ENCODE results near the gene UFD1. TPM values are rescaled to one million over a fixed set of nuclear protein-coding genes. Genes with fewer than 3 reads are reported as not detected.

Gene UFD1
- 32.2 TPM for total RNA-seq

GRCh38 chr22:19478901-19479354 lies at the start of gene UFD1:
UFD1 (minus strand) TSS chr22:19479193; CDS start chr22:19479085, 108 bp downstream.
- peak; percentile 80 to 83 for DNase-seq (ENCODE audit: low spot score in 2 of 2)
- no peak for FAIRE-seq

GRCh38 chr22:19527861-19528417 lies 48.9 kb upstream of the UFD1 start:
- FAIRE-seq (no peak), DNase-seq (ENCODE audit: low spot score in 2 of 2) (no peak)

- no peak for FAIRE-seq
- DNase-seq (ENCODE audit: low spot score in 2 of 2): no peak
These were observed 48.3 kb upstream of the UFD1 start for GRCh38 chr22:19527321-19527721.

GRCh38 chr22:19526702-19527111 lies 47.7 kb upstream of the UFD1 start:
- DNase-seq (ENCODE audit: low spot score in 2 of 2): no peak
- FAIRE-seq: no peak

GRCh38 chr22:19526076-19526701 lies 47.2 kb upstream of the UFD1 start:
- FAIRE-seq (no peak), DNase-seq (ENCODE audit: low spot score in 2 of 2) (no peak)

- no peak for FAIRE-seq
- DNase-seq (ENCODE audit: low spot score in 2 of 2): no peak
These were observed 46.7 kb upstream of the UFD1 start for GRCh38 chr22:19525666-19526065.

GRCh38 chr22:19525116-19525660 lies 46.2 kb upstream of the UFD1 start:
- DNase-seq (ENCODE audit: low spot score in 2 of 2) (no peak), FAIRE-seq (no peak)

GRCh38 chr22:19524170-19525115 lies 45.5 kb upstream of the UFD1 start, which contains the start of gene CLDN5:
CLDN5 (minus strand) TSS chr22:19524410; CDS start chr22:19524255, 155 bp downstream.
- FAIRE-seq (no peak), DNase-seq (ENCODE audit: low spot score in 2 of 2) (peak; percentile 55 to 63)

GRCh38 chr22:19523240-19524169 lies 44.5 kb upstream of the UFD1 start:
- no peak for DNase-seq (ENCODE audit: low spot score in 2 of 2)
- no peak for FAIRE-seq

- no peak for FAIRE-seq
These were observed 43.9 kb upstream of the UFD1 start for GRCh38 chr22:19522881-19523239.

GRCh38 chr22:19522190-19522880 lies 43.3 kb upstream of the UFD1 start:
- DNase-seq (ENCODE audit: low spot score in 2 of 2): peak; percentile 42 to 51
- FAIRE-seq: no peak

More at GRCh38 chr22:19522881-19523239, 43.9 kb upstream of the UFD1 start:
- no peak for DNase-seq (ENCODE audit: low spot score in 2 of 2)

- FAIRE-seq (no peak), DNase-seq (ENCODE audit: low spot score in 2 of 2) (no peak)
These were observed 41.7 kb upstream of the UFD1 start for GRCh38 chr22:19520566-19521305.

- FAIRE-seq (no peak), DNase-seq (ENCODE audit: low spot score in 2 of 2) (no peak)
These were observed 41.0 kb upstream of the UFD1 start for GRCh38 chr22:19520007-19520406.

- FAIRE-seq: no peak
These were observed 40.3 kb upstream of the UFD1 start for GRCh38 chr22:19519041-19519926.

GRCh38 chr22:19518635-19519034 lies 39.6 kb upstream of the UFD1 start:
- FAIRE-seq (no peak), DNase-seq (ENCODE audit: low spot score in 2 of 2) (no peak)

More at GRCh38 chr22:19519041-19519926, 40.3 kb upstream of the UFD1 start:
- no peak for DNase-seq (ENCODE audit: low spot score in 2 of 2)

GRCh38 chr22:19517919-19518611 lies 39.1 kb upstream of the UFD1 start:
- FAIRE-seq (no peak), DNase-seq (ENCODE audit: low spot score in 2 of 2) (no peak)

GRCh38 chr22:19517171-19517500 lies 38.1 kb upstream of the UFD1 start:
- FAIRE-seq (no peak), DNase-seq (ENCODE audit: low spot score in 2 of 2) (no peak)

Measured in frontal cortex (tissue), 4 donors.